ENCODE data around the gene FAM135A.
"Not testable (repeated sequence)": the region's sequence is repeated elsewhere in the genome, so short reads cannot be mapped to it uniquely, and the experiment has no call there.

The FAM135A gene

DNA sequence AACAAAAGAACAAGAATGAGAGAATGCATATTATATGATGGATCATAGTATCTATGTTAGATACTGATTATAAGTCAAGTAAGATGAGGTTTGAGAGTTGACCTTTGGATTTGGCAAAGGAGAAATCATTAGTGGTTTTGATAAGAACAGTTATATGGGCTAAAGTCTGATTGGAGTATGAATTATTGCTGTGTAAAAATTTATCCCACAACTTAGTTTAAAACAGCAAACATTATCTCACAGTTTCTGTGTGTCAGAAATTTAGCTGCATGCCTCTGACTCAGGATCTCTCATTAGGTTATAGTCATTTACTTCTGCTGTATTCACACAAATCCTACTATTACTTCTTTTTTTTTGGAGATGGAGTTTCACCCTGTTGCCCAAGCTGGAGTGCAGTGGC lies 56.7 kb downstream of the FAM135A start:
- DNase-seq = no peak

DNA sequence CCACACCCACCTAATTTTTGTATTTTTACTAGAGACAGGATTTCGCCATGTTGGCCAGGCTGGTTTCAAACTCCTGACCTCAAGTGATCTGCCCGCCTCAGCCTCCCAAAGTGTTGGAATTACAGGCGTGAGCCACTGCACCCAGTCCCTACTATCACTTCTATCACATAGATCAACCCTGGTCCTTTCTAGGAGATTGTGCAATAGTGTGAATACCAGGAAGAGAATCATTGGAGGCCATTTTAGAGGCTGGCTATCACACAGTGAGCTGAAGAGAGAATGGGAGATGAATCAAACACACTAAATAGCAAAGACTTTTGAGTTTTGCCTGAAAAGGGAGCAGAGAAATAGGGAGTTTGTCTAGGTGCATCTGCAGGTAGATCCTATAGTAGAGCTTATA lies 57.2 kb downstream of the FAM135A start:
- DNase-seq = not testable (repeated sequence)

DNA sequence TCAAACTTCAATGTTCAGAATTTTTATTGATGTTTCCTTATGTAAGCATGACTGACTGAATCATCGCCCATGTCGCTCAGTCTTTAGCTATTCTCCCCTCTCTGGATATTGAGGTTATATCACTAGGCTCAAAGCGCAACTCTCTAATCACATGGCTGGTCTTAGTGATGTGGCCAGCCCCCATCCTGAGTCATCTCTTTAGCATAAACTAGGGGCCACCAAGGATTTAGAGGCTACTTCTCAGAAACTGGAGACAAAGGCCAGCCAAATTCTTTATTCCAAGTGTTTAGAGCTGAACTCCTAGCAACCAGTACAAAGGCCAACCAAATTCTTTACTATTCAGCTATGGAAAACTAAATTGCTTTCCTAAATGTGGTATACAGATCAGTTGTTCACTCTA lies 61.4 kb downstream of the FAM135A start:
- DNase-seq = no peak

DNA sequence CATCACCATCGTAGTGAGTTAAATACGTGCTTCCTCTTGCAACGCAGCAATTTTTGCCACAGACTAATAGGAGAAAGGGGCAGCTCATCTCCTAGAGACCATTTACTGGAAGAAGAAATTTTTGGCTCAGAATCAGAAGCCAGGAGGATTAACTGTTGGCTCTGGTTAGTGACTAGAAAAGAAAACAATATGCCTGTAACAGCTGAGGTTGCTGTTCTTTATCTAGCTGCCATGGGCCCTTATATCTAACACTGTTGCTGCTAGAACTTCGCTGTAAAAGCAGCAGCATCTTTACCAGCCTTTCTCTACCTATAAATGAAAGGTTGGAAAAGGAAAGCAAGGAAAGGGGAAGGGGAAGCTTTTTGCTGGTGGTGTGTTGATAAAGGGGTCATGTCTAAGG lies 65.9 kb downstream of the FAM135A start:
- peak; percentile 53 for DNase-seq

DNA sequence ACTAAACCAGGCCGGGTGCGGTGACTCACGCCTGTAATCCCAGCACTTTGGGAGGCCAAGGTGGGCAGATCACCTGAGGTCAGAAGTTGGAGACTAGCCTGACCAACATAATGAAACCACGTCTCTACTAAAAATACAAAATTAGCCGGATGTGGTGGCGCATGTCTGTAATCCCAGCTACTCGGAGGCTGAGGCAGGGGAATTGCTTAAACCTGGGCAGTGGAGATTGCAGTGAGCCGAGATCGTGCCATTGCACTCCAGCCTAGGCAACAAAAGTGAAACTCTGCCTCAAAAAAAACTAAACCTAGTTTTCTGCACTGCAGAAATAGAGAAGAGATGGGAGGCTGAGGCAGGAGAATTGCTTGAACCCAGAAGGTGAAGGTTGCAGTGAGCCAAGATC lies 73.3 kb downstream of the FAM135A start:
- DNase-seq = not testable (repeated sequence)

DNA sequence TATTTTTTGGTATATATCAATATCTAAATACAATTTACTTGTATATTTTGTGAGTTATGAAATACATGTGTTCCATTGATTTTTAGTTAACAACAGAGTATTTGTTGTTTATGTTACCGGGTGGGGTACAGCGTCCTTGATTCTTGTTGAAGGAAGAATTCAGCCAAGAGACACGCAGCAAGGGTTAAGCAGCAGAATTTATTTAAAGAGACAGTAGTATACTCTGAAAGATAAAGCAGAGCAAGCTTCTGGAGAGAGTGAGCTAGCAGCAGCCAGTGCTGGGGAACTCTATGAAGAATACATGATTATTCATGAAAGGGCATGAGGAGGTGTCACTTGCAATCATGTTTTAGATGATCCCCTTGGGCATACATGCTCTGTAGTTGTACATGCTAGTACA lies 76.1 kb downstream of the FAM135A start:
- no peak for DNase-seq

DNA sequence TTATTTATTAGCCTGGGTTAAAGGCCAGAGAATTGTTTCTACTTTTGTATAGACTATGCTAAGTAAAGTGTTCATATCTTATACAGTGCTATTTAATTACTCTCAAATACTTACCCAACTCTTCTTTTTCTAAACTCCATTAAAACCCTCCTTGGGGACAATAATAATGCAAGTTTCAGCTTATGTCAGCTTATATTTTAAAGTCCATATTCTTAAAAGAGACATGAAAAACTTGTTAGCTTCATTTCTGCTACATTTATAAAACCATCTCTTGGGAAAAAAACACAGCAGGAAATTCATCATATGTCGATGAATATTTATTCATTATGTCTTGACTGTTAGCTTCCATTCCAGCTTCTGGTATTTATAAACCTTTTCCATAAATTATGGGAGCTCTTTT lies 81.5 kb downstream of the FAM135A start:
- DNase-seq = no peak

DNA sequence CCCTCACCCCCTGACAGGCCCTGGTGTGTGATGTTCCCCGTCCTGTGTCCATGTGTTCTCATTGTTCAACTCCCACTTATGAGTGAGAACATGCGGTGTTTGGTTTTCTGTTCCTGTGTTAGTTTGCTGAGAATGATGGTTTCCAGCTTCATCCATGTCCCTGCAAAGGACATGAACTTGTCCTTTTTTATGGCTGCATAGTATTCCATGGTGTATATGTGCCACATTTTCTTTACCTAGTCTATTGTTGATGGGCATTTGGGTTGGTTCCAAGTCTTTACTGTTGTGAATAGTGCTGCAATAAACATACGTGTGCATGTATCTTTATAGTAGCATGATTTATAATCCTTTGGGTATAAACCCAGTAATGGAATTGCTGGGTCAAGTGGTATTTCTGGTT lies 82.5 kb downstream of the FAM135A start:
- DNase-seq = not testable (repeated sequence)

DNA sequence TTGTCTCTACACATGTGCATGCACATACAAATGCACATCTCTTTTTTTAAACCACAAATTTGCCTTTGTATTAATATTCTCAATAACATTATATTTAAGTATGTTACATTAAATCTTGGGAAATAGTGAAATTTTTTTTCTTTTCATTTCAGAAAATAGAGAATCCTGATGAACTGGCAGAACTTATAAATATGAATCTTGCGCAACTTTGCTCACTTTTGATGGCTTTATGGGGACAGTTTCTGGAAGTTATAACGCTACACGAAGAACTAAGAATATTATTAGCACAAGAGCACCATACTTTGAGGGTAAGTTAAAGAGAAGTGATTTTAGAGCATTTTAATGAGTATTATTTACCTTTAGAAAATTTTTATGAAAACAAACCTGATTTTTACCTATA lies 89.2 kb downstream of the FAM135A start:
- no peak for DNase-seq

DNA sequence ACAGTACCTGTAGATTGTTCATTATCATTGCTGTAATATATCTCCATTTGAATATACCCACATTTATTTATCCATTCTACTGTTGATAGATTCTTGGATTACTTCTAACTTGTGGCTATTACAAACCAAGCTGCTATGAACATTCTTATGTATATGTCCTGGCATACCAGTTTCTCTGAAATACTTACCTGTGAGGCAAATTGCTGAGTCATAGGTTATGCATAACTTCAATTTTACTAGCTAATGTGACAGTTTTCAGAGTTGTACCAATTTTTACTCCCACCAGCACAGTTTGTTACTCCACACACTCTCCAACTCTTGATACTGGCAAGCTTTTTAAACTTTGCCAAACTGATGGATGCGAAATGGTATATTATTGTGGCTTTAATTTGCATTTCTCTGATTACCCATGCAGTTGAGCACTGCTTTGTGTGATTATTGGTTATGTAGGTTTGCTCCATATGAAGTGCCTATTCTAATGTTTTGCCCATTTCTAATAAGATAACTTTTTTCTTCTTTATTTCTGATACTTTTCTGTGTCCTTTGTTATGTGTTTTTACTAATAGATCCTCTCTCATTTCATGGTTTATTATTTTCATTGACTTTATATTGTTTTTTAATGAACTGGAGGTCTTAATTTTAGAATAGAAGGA lies 90.6 kb downstream of the FAM135A start:
- no peak for DNase-seq

DNA sequence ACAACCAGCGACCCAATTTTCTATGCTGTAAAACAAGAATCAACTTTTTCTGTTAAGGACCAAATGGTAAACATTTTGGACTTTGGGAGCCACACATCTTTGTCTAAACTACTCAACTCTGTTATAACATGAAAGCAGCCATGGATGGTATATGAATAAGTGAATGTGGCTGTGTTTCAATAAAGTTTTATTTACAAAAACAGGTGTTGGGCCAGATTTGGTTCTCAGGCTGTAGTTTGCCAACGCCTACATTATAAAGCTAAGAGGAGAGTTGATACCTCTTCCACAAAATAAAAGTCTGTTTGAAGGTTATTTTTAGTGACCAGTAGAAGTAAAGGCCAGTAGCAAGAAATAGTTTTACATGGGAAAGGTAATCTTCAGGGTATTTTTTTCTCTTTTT lies 93.0 kb downstream of the FAM135A start:
- DNase-seq = no peak

DNA sequence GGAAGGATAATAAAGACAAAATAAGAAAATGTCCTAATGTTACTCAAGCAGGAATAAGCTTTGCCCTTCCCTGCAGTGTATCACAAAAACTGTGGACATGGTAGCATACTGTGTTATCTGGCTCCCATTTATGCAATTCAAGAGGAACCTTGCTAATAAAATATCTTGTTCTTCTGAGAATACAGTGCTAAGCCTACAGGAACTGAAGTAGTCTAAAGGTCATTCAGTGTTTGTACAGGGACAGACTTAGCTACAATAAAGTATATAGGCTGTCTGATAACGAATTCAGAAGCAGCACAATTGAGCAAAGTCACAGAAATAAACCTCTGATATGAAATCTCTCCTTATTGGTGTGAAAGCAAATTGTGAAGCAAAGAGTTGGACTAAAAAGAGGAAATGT lies 93.9 kb downstream of the FAM135A start:
- DNase-seq = no peak

DNA sequence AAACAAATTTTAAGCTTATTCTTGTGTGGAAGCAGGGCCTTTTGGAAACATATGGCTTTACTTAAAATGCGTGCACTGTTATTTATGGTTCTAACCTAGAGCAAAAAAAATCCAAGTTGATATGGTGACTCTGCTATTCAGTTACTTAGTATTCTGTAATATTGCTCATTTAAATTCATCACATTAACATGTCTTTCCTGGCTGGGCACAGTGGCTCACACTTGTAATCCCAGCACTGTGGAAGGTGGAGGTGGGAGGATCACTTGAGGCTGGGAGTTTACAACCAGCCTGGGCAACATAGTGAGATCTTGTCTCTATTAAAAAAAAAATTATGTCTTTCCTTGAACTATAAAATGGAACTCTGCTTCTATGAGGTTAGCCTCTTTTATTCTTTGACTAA lies 95.6 kb downstream of the FAM135A start:
- no peak for DNase-seq

DNA sequence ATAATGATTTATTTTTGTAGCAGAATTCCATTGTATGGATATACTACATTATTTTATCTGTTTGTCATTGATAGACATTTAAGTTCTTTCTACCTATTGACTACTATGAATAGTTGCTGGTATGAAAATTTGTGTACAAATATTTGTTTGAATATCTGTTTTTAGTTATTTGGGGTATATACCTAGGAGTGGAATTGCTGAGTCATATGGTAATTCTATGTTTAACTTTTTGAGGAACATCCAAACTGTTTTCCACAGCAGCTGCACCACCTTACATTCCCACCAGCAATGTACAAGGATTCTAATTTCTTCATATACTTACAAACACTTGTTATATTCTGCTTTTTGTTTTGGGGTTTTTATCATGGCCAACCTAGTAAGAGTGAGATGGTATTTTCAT lies 97.3 kb downstream of the FAM135A start:
- DNase-seq = no peak

DNA sequence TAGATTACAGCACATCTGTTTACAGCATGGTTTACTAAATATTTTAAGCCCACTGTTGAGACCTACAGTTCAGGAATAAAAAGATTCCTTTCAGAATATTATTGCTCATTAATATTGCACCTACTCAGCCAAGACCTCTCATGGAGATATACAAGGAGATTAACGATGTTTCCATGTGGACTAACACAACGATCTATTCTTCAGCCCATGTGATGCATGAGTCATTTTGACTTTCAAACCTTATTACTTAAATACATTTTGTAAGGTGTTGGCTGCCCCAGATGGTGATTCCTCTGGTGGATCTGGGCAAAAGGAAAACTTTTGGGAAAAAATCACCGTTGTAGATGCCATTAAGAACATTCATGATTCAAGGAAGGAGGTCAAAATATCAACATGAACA lies 105.4 kb downstream of the FAM135A start:
- DNase-seq = no peak

DNA sequence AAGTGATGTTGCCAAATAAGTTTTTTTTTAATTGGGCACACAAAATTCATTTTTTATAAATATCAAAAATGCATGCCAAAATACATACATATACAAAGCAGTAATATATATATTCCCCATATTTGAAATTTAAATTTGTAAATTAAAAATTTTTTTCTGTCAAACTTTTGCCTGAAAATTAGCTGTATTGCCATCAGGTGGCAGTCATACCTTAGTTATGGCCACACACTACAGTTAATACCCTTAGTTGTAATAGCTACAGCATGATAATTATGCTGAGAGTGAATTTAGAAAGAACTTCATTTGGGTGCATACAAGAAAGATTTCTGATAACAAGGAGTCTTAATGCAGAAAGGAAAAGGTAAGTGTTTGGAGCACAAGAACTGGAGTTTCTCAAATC lies 107.3 kb downstream of the FAM135A start:
- no peak for DNase-seq

DNA sequence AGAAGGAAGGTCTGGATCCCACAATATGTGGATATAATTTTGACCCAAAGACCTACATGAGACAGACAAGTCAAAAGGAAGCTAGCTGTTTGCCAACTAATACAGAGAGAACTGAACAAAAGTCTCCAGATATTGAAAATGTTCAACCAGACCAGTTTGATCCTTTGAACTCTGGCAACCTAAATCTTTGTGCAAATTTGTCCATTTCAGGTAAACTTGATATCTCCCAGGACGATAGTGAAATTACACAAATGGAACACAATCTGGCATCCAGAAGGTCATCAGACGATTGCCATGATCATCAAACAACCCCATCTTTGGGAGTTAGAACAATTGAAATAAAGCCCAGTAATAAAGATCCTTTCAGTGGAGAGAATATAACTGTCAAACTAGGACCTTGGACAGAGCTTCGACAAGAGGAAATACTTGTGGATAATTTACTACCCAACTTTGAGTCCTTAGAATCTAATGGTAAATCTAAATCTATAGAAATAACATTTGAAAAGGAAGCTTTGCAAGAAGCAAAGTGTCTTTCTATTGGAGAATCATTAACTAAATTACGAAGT lies 111.5 kb downstream of the FAM135A start:
- no peak for DNase-seq

DNA sequence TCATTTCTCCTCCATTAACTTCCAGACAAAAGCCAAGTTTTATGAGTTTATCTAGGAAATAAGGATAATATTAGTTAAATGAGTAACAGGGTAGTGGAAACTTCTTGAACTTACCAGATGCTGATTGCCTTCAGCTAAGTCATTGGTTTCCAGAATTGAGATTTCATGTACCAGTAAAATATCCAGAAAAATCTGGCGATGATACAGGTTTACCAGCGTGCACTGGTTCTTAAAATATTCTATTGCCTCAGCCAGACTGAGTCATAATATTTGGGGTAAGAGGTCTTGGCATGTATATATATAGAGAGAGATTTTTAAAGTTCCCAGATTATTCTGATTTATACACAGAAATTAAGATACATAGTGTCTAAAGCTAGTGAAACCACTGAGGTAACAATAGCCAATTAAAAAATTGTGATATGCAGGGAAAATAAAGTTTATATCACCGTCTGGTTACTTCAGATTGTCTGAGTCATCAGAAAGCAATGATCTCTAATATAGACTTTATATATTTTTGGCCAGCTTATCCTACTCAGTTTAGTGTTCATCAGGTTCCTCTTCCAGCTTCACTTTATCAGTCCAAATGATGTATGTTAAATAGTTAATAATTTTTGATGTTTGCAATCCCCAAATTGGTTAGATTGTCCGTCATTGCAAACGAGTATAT lies 113.9 kb downstream of the FAM135A start:
- no peak for DNase-seq

DNA sequence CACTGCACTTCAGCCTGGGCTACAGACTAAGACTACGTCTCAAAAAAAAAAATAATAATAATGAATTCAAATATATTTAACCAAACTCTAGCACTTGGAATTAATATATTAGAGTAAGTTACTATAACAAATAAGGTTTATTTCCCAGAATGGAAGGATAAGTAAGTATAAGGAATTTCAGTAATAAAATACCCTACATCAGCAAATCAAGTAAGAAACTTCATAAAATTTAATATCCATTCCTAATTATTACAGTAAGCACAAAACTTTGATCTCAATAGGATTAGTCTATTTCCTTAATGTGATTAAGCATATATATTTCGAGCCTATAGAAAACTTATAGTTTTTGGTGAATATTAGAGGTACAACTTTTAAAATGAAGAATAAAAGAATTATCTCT lies 116.7 kb downstream of the FAM135A start:
- DNase-seq = no peak

DNA sequence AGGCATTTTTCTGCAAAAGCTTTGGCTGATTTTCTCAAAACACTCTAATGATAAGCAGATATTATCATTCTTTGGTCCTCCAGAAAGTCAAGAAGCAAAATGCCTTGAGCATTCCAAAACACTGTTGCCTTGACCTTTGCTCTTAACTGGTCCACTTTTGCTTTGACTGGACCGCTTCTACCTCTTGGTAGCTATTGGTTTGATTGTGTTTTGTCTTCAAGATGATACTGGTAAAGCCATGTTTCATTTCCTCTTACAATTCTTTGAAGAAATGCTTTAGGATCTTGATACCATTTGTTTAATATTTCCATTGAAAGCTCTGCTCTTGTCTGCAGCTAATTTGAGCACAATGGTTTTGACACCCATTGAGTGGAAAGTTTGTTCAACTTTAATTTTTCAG lies 117.8 kb downstream of the FAM135A start:
- no peak for DNase-seq

DNA sequence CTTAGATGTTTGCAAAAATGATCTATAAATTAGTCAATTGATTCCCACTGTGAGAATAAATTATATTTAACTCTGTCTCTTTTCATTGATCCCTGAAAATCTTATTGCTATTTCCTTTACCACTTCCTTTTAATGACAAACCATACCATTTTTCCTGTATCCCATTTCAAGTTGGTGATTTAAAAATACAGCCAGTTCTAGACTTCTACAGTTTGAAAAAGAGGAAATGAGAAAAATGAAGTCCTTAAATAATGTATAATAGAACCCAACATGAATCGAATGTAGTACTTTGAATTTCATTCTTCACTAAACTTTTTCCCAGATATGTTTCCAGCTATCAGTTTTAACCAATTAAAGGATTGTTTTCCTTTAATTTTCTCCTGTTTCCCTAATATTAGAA lies 124.0 kb downstream of the FAM135A start:
- no peak for DNase-seq

DNA sequence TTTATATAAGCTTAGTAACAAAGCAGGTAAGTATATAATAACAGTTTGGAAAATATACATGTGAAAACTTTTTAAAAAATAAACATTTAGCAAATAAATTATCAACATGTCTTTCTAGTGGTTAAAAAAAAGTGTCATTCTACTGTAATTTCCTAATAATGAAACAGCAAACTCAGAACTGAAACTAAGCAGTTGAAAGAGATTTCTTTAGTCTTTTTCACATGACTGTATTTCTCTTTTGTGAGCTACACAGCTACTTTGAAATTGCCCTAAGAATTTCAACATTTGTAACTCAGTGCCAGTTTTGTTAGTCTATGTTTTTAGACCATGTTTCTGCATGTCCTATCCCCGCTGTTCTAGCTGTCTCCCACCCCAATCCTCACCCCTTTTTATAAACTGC lies 125.1 kb downstream of the FAM135A start:
- DNase-seq = no peak

DNA sequence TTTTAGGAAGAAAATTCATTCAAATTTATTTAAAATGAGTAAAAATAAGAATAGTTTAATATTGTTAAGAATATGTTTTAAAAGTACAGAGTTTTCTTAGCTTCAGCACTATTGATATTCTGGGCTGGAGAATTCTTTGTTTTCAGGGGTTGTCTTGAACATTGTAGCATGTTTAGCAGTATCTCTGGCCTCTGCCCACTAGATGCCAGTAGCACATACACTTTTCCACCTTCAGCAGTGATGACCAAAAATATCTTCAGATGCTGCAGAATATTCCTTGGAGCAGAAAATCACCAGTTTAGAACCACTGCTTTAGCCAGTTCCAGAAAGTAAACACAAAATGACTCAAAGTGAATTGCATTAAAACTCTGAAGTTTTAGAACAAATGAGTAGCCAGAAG lies 134.0 kb downstream of the FAM135A start:
- DNase-seq = no peak

DNA sequence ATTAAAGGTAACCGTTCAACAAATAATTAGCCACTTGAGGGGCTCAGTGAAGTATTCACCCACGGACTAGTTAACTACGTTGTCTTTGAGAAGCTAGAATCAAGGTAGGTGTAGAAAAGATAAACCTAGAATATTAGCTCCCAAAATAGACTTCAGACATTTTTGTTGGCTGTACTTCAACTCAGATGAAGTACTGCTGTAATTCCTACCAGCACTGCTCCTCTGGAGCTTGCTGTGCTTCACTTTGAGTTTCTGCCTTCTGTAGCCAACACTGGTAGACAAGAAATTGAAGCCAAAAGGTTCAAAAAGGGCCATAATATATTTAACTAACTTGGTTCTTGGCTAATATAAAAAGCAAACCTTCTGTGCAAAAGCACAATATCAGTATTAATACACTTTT lies 134.6 kb downstream of the FAM135A start:
- no peak for DNase-seq

DNA sequence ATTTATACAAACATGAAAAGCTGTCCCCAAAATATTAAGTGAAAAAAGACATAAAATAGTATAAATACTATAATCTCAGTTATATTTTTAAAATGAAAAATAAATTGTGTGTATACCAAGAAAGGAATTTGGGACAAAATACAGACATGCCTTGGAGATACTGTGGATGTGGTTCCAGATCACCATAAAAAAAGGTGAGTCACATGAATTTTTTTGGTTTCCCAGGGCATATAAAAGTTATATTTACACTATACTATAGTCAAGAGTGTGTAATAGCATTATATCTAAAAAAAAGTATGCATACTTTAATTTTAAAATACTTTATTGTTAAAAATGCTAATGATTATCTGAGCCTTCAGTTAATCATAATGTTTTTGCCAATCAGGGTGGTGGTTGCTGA lies 136.0 kb downstream of the FAM135A start:
- DNase-seq = no peak
